Erythroblast (primary cell): ENCODE measurements around the gene VEPH1.

Experiments
- DNase-seq, 2 experiments: peaks; one replicate each; lab custom pipeline; 2025; lab: John Stamatoyannopoulos, UW
- GATA1 ChIP-seq: IDR thresholded peaks from 2 replicates; pipeline ENCODE4 v1.6.1; 2011; ENCODE audit warnings: low read depth, mild to moderate bottlenecking, control low read depth, low read length, moderate library complexity
- POLR2A ChIP-seq: IDR thresholded peaks from 2 replicates; pipeline ENCODE4 v1.6.1; 2011; ENCODE audit warnings: mild to moderate bottlenecking, low read length

VEPH1 gene

DNA sequence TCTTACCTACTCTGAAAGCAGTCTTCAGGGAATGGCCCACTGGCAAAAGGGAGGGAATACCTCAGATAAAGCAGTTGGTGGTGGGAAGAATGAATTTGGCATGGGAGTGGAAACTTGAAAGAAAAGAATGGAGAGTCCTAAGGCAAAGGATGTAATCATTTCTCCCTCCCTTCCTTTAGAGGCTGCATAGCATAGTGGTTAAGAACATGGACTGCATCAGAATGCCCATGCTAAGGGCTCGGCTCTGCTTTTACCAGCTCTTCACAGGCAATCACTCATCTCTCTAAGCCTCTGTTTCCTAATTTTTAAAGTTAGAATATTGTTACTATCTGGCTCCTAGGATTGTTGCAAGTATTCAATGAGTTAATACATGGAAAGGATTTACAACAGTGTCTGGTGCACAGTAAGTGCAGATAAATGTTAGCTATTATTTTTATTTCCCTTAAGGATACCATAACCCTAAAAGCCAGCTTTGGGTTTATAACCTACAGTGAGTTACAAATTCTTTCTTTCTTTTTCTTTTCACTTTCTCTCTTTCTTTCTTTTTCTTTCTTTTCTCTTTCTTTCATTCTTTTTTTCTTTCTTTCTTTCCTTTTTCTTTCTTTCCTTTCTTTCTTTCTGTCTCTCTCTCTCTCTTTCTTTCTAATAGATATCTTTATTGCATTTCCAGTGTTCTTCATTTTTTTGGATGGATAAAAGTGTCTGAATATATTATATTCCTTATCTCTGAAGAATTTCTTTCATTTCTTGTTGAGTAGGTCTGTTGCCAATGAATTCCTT, 23.6 kb downstream of the VEPH1 start:
- DNase-seq, result no peak
- no peak for TF ChIP-seq POLR2A
- TF ChIP-seq GATA1, result no peak

DNA sequence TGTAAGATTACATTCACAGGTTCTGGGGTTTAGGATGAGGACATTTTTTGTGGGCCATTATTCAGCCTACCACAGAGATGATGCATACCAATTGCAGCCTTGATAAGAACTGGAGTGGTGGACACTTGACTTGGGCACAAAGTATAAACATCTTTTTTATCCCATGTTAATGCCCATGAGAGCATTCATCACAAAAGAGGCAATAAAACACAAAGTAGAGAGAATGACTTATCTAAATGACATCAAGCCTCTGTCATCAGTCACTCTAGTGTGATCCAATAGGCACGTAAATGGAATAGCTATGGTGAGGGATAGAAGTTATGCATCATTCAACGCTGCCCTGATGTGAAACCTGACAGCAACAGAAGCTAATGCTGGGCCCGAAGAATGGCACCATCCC, 25.8 kb downstream of the VEPH1 start:
- TF ChIP-seq GATA1, result no peak
- TF ChIP-seq POLR2A, result no peak
- no peak for DNase-seq

- DNase-seq, result no peak
- no peak for TF ChIP-seq POLR2A
Observed at GRCh38 chr3:157475921-157476414, 27.2 kb downstream of the VEPH1 start.

DNA sequence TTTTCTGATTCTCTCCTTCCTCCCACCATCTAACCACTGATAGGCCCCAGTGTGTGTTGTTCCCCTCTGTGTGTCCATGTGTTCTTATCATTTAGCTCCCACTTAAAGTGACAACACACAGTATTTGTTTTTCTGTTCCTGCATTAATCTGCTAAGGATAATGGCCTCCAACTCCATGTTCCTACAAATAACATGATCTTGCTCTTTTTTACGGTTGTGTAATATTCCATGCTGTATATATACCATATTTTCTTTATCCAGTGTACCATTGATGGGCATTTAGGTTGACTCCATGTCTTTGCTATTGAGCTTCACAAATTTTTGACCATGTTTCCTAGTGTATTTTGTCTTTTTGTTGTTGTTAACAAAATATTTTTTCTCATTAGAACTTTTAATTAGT, 30.6 kb downstream of the VEPH1 start:
- DNase-seq, result no peak

GRCh38 chr3:157471064-157471463, 32.2 kb downstream of the VEPH1 start:
- TF ChIP-seq POLR2A (no peak), GATA1 (no peak)
- no peak for DNase-seq

More for the DNA sequence above, 30.6 kb downstream of the VEPH1 start:
- no peak for TF ChIP-seq GATA1
- TF ChIP-seq POLR2A, result no peak

- TF ChIP-seq POLR2A, result no peak
- no peak for TF ChIP-seq GATA1
- no peak for DNase-seq
Observed at GRCh38 chr3:157469561-157470294, 33.5 kb downstream of the VEPH1 start.

DNA sequence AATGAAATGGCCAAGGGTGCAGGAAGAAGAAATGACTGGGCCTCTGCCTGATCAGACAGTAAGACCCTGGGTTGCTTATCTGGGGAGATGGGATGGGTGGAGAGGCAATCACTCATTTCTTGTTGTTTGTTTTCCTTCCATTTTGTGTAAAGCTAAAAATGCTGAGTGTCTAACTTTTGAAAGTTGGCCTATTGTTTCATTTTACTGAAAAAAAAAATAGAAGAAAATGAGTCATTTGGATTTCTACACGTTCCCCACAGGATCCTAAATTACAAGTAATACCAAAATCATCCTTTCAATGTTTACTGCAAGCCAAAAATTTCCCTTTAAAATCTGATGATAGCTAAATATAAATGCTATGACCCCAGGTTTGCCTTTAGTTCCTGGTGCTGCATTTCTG, 36.0 kb downstream of the VEPH1 start:
- TF ChIP-seq POLR2A (no peak), GATA1 (no peak)
- no peak for DNase-seq

GRCh38 chr3:157465741-157466140, 37.5 kb downstream of the VEPH1 start:
- no peak for TF ChIP-seq POLR2A
- TF ChIP-seq GATA1, result no peak
- no peak for DNase-seq

DNA sequence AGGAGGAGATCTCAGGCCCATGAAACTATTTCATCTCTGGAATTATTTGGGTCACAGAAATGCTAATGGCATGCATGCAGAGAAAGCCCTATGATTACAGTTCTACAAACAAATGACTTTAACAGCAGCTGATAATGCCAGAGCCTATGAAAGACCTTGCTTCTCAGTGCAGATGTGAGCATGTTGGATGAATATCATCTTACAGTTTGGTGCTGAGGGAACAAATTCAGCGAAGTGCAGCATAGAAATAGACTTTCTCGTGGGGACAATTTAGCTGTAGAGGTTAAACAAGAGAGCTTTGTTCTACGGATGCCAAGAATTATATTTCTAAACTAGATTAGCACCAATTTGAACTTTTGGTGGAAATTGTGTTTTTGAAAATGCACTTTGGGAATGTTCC, 38.9 kb downstream of the VEPH1 start:
- DNase-seq, result no peak
- no peak for TF ChIP-seq POLR2A

DNA sequence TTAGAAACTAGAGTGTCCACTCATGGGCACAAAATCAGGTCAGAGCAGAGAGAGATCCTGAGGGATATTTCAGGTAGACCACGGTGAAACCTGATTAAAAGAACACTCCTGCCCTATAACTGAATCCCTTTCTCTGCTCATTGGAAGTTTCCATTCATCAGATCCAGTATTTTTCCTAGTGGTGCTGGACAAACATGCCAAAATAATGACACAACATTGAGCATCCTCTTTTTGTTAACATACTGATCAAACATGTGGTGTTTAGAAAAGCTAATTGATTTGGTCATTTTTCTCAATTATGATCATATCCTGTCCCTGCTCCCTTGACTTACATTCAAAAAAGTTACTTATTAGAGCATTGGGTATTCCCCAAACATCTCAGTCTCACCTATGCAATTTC, 39.4 kb downstream of the VEPH1 start:
- TF ChIP-seq POLR2A, result no peak
- no peak for TF ChIP-seq GATA1
- no peak for DNase-seq

GRCh38 chr3:157460253-157460652, 43.0 kb downstream of the VEPH1 start:
- no peak for TF ChIP-seq GATA1
- TF ChIP-seq POLR2A, result no peak
- DNase-seq, result no peak

DNA sequence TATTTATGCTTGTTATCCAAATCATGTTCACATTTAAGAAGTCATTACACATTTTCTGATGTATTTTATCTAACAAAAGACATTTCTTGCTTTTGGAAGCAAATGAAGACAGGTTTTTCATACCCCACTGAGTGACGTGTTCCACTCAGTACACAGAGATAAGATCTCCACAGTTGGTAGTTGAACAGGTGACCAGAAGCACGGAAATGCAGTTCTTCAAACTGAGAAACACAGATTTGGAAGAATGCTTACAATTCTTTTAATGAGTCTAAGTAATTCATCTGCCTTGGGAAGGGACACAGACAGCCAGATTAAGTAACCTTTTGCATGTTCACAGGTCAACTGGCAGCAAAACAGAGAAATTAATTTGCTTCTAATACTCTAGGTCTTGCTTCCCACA, 43.5 kb downstream of the VEPH1 start:
- DNase-seq, result no peak
- TF ChIP-seq GATA1, result no peak
- no peak for TF ChIP-seq POLR2A

DNA sequence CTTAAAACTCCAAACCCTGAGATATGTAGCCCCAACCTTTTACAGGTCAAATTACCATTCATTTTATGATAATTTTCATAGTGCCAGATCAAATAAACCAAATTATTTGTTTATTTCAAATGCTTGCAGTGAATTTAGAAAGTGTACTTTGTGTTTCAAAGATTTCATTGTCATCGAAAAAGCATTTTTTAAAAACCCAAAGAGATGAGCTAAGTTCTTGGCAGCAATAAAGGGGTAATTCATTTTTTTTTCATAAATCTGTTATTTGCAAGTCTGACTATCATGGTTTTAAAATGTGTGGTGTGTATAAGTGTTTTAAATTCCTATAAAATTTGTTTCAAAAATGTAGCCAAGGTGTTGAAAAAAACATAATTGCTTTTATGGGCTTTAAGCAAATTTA, 49.4 kb downstream of the VEPH1 start:
- no peak for TF ChIP-seq GATA1
- DNase-seq, result no peak

GRCh38 chr3:157452097-157452496, 51.1 kb downstream of the VEPH1 start:
- DNase-seq, result no peak
- TF ChIP-seq POLR2A (no peak), GATA1 (no peak)
